ENCODE results near the gene GTPBP2.

GTPBP2 gene

GRCh38 chr6:43622541-43622940 lies 6.5 kb downstream of the GTPBP2 start:
- Histone ChIP-seq H2BK12ac (ENCODE audit: low read length) (no peak overlapping the region), H3K4me3 (ENCODE audit: low read depth, low read length) (no peak overlapping the region), H3K18ac (ENCODE audit: low read length) (no peak overlapping the region), H3K14ac (ENCODE audit: low read length) (no peak overlapping the region), H3K36me3 (ENCODE audit: control insufficient read depth in 1 of 2, insufficient read depth in 2 of 2, low read length in 2 of 2) (peaks cover 52 to 61% of the 10 kb centered on the region in 2 experiments), H3K9ac (ENCODE audit: low read length) (no peak overlapping the region), H3K4me1 (ENCODE audit: control insufficient read depth in 1 of 2, insufficient read depth in 2 of 2, low read length in 2 of 2) (peaks cover 0 to 4% of the 10 kb centered on the region in 2 experiments), H2AK5ac (ENCODE audit: low read length) (no peak overlapping the region), H2BK5ac (ENCODE audit: low read depth, low read length, poor library complexity) (no peak overlapping the region), H3K9me3 (ENCODE audit: insufficient read depth, low read depth, low read length) (no peaks in the 10 kb centered on the region), H2BK120ac (ENCODE audit: insufficient read depth, low read length, poor library complexity) (no peak overlapping the region), H3K4me2 (ENCODE audit: low read length) (no peak overlapping the region), H3K4ac (ENCODE audit: low read depth, low read length) (no peak overlapping the region), H3K79me1 (ENCODE audit: low read length) (no peaks in the 10 kb centered on the region), H3K79me2 (ENCODE audit: control insufficient read depth, insufficient read depth, low read length, poor library complexity) (peaks cover 2% of the 10 kb centered on the region), H4K91ac (ENCODE audit: low read depth, low read length) (no peak overlapping the region), H3K27me3 (ENCODE audit: insufficient read depth, low read length) (no peaks in the 10 kb centered on the region), H3K23ac (ENCODE audit: low read length) (peak overlapping the region; percentile 63), H4K12ac (ENCODE audit: low read depth, low read length) (no peak overlapping the region), H3K27ac (ENCODE audit: low read depth, low read length) (no peak overlapping the region), H2AFZ (ENCODE audit: insufficient read depth, low read length, poor library complexity) (no peak overlapping the region), H4K8ac (ENCODE audit: low read depth, low read length) (no peak overlapping the region)
- no CpG with 5 or more reads among the region's 10 CpGs for WGBS (ENCODE audit: extremely low coverage, insufficient coverage, insufficient read length)
- DNase-seq, result no peak

DNA sequence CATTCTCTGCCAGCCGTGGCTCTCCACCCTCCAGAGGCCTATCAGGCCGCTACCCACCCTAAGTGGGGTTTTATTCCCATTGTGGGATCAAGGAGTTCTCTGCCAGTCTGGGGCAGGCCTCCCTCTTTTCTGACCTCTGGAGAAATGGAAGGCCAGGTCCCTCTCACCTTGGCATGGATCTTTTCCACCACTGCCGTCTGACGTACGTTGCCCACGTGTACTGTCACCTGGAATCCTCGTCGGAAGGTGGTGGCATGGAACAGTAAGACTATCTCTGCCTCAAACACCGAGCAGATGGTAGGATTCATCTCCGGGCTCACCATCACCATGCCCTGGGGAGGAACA lies 7.3 kb downstream of the GTPBP2 start:
- no peak overlapping the region for H3K14ac ChIP-seq (ENCODE audit: low read length)
- H2AFZ ChIP-seq (ENCODE audit: insufficient read depth, low read length, poor library complexity), result no peak overlapping the region
- DNase-seq, result no peak
- H3K9ac ChIP-seq (ENCODE audit: low read length), result no peak overlapping the region
- H2BK12ac ChIP-seq (ENCODE audit: low read length), result no peak overlapping the region
- no peaks in the 10 kb centered on the region for H3K9me3 ChIP-seq (ENCODE audit: insufficient read depth, low read depth, low read length)
- no peak overlapping the region for H2BK5ac ChIP-seq (ENCODE audit: low read depth, low read length, poor library complexity)
- no CpG with 5 or more reads among the region's 10 CpGs for WGBS (ENCODE audit: extremely low coverage, insufficient coverage, insufficient read length)
- H4K8ac ChIP-seq (ENCODE audit: low read depth, low read length), result no peak overlapping the region
- no peak overlapping the region for H3K18ac ChIP-seq (ENCODE audit: low read length)
- H3K79me1 ChIP-seq (ENCODE audit: low read length), result no peaks in the 10 kb centered on the region
- no peaks in the 10 kb centered on the region for H3K4me1 ChIP-seq (ENCODE audit: control insufficient read depth in 1 of 2, insufficient read depth in 2 of 2, low read length in 2 of 2)
- H3K4me2 ChIP-seq (ENCODE audit: low read length), result no peak overlapping the region
- no peak overlapping the region for H3K27ac ChIP-seq (ENCODE audit: low read depth, low read length)
- no peaks in the 10 kb centered on the region for H3K27me3 ChIP-seq (ENCODE audit: insufficient read depth, low read length)
- H2AK5ac ChIP-seq (ENCODE audit: low read length), result no peak overlapping the region
- peaks cover under 1% of the 10 kb centered on the region for H3K79me2 ChIP-seq (ENCODE audit: control insufficient read depth, insufficient read depth, low read length, poor library complexity)
- H3K36me3 ChIP-seq (ENCODE audit: control insufficient read depth in 1 of 2, insufficient read depth in 2 of 2, low read length in 2 of 2), result peaks cover 54 to 61% of the 10 kb centered on the region in 2 experiments
- no peak overlapping the region for H3K4ac ChIP-seq (ENCODE audit: low read depth, low read length)
- H3K23ac ChIP-seq (ENCODE audit: low read length), result no peak overlapping the region
- H4K12ac ChIP-seq (ENCODE audit: low read depth, low read length), result no peak overlapping the region
- H4K91ac ChIP-seq (ENCODE audit: low read depth, low read length), result no peak overlapping the region
- no peak overlapping the region for H2BK120ac ChIP-seq (ENCODE audit: insufficient read depth, low read length, poor library complexity)
- no peak overlapping the region for H3K4me3 ChIP-seq (ENCODE audit: low read depth, low read length)

- no peak overlapping the region for H2BK12ac ChIP-seq (ENCODE audit: low read length)
- no peaks in the 10 kb centered on the region for H3K4me1 ChIP-seq (ENCODE audit: control insufficient read depth in 1 of 2, insufficient read depth in 2 of 2, low read length in 2 of 2)
- peaks cover 53 to 60% of the 10 kb centered on the region in 2 experiments for H3K36me3 ChIP-seq (ENCODE audit: control insufficient read depth in 1 of 2, insufficient read depth in 2 of 2, low read length in 2 of 2)
- H3K14ac ChIP-seq (ENCODE audit: low read length), result no peak overlapping the region
- H2AFZ ChIP-seq (ENCODE audit: insufficient read depth, low read length, poor library complexity), result no peak overlapping the region
- no peaks in the 10 kb centered on the region for H3K79me2 ChIP-seq (ENCODE audit: control insufficient read depth, insufficient read depth, low read length, poor library complexity)
- H3K4me2 ChIP-seq (ENCODE audit: low read length), result no peak overlapping the region
- H3K27me3 ChIP-seq (ENCODE audit: insufficient read depth, low read length), result no peaks in the 10 kb centered on the region
- H3K18ac ChIP-seq (ENCODE audit: low read length), result no peak overlapping the region
- no peak overlapping the region for H2AK5ac ChIP-seq (ENCODE audit: low read length)
- no peak overlapping the region for H3K4ac ChIP-seq (ENCODE audit: low read depth, low read length)
- no CpG with 5 or more reads among the region's 12 CpGs for WGBS (ENCODE audit: extremely low coverage, insufficient coverage, insufficient read length)
- no peak overlapping the region for H3K4me3 ChIP-seq (ENCODE audit: low read depth, low read length)
- no peak overlapping the region for H2BK120ac ChIP-seq (ENCODE audit: insufficient read depth, low read length, poor library complexity)
- H3K79me1 ChIP-seq (ENCODE audit: low read length), result no peaks in the 10 kb centered on the region
- H4K91ac ChIP-seq (ENCODE audit: low read depth, low read length), result no peak overlapping the region
- no peak overlapping the region for H3K27ac ChIP-seq (ENCODE audit: low read depth, low read length)
- no peak overlapping the region for H2BK5ac ChIP-seq (ENCODE audit: low read depth, low read length, poor library complexity)
- H3K23ac ChIP-seq (ENCODE audit: low read length), result no peak overlapping the region
- no peak for DNase-seq
- no peaks in the 10 kb centered on the region for H3K9me3 ChIP-seq (ENCODE audit: insufficient read depth, low read depth, low read length)
- no peak overlapping the region for H4K8ac ChIP-seq (ENCODE audit: low read depth, low read length)
- no peak overlapping the region for H3K9ac ChIP-seq (ENCODE audit: low read length)
- no peak overlapping the region for H4K12ac ChIP-seq (ENCODE audit: low read depth, low read length)
Measured at GRCh38 chr6:43621078-43621835, 7.8 kb downstream of the GTPBP2 start.

DNA sequence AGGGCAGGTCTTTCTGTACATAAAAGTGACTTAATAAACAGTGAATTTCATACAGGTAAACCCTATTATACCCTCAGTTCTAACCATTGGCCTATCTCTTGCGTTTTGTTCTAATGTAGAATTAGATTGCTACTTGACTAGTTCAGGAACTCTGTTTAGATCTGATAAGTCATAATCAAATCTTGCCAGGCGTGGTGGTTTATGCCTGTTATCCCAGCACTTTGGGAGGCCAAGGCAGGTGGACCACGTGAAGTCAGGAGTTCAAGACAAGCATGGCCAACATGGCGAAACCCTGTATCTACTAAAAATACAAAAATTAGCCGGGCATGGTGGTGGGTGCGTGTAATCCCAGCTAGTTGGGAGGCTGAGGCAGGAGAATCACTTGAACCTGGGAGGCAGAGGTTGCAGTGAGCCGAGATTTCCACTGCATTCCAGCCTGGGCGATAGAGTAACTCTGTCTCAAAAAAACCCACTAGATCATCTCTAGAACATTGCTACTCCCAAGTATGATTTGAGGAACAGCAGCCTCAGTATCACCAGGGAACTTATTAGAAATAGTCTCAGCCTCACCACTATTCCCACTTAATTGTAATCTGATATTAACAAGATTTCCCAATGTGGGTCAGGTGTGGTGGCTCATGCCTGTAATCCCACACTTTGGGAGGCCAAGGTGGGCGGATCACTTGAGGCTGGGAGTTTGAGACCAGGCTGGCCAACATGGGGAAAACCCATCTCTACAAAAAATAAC lies 12.2 kb downstream of the GTPBP2 start:
- Histone ChIP-seq H4K12ac (ENCODE audit: low read depth, low read length) (no peak overlapping the region), H2BK120ac (ENCODE audit: insufficient read depth, low read length, poor library complexity) (no peak overlapping the region), H3K27ac (ENCODE audit: low read depth, low read length) (no peak overlapping the region), H2BK5ac (ENCODE audit: low read depth, low read length, poor library complexity) (no peak overlapping the region), H2AK5ac (ENCODE audit: low read length) (no peak overlapping the region), H2AFZ (ENCODE audit: insufficient read depth, low read length, poor library complexity) (no peak overlapping the region), H2BK12ac (ENCODE audit: low read length) (no peak overlapping the region), H3K4me1 (ENCODE audit: control insufficient read depth in 1 of 2, insufficient read depth in 2 of 2, low read length in 2 of 2) (peaks cover 2 to 3% of the 10 kb centered on the region in 2 experiments), H3K36me3 (ENCODE audit: control insufficient read depth in 1 of 2, insufficient read depth in 2 of 2, low read length in 2 of 2) (peaks cover 32% of the 10 kb centered on the region in 2 experiments), H3K14ac (ENCODE audit: low read length) (no peak overlapping the region), H3K4ac (ENCODE audit: low read depth, low read length) (no peak overlapping the region), H3K18ac (ENCODE audit: low read length) (no peak overlapping the region), H4K8ac (ENCODE audit: low read depth, low read length) (no peak overlapping the region), H3K4me2 (ENCODE audit: low read length) (no peak overlapping the region), H3K27me3 (ENCODE audit: insufficient read depth, low read length) (no peaks in the 10 kb centered on the region), H3K23ac (ENCODE audit: low read length) (no peak overlapping the region), H3K9me3 (ENCODE audit: insufficient read depth, low read depth, low read length) (no peaks in the 10 kb centered on the region), H3K9ac (ENCODE audit: low read length) (no peak overlapping the region), H3K79me1 (ENCODE audit: low read length) (no peaks in the 10 kb centered on the region), H3K4me3 (ENCODE audit: low read depth, low read length) (no peak overlapping the region), H3K79me2 (ENCODE audit: control insufficient read depth, insufficient read depth, low read length, poor library complexity) (no peaks in the 10 kb centered on the region), H4K91ac (ENCODE audit: low read depth, low read length) (no peak overlapping the region)
- DNase-seq, result no peak
- no CpG with 5 or more reads among the region's 9 CpGs for WGBS (ENCODE audit: extremely low coverage, insufficient coverage, insufficient read length)

All from trophoblast cell (in vitro differentiated cells and primary cell).